Activated CD8-positive, alpha-beta memory T cell treated with anti-CD3 and anti-CD28 coated beads, Interleukin-2, amount 50 U/mL, for 1 hour (primary cell): ENCODE data around the gene UBE2H.

Source experiments
- DNase-seq: peaks from one replicate; pipeline ENCODE4 v3.0.0-alpha.2; 2020; ENCODE audit errors: extremely low read depth

UBE2H gene

GRCh38 chr7:129950191-129950932 is 2.4 kb downstream of the UBE2H start:
- DNase-seq: no peak

GRCh38 chr7:129949292-129950133 is 3.2 kb downstream of the UBE2H start:
- no peak for DNase-seq

GRCh38 chr7:129948877-129949291 is 3.9 kb downstream of the UBE2H start:
- peak; percentile 61 for DNase-seq

GRCh38 chr7:129948338-129948737 is 4.4 kb downstream of the UBE2H start:
- no peak for DNase-seq

GRCh38 chr7:129947701-129948100 is 5.1 kb downstream of the UBE2H start:
- no peak for DNase-seq

GRCh38 chr7:129947049-129947448 is 5.7 kb downstream of the UBE2H start:
- DNase-seq: no peak

GRCh38 chr7:129946282-129946681 is 6.5 kb downstream of the UBE2H start:
- no peak for DNase-seq

GRCh38 chr7:129943352-129943751 is 9.4 kb downstream of the UBE2H start:
- no peak for DNase-seq

- no peak for DNase-seq
These were observed 12.4 kb downstream of the UBE2H start for GRCh38 chr7:129940329-129940728.

- DNase-seq: no peak
These were observed 12.9 kb downstream of the UBE2H start for GRCh38 chr7:129939881-129940280.

- DNase-seq: no peak
These were observed 19.1 kb downstream of the UBE2H start for GRCh38 chr7:129933627-129934026.

GRCh38 chr7:129926618-129927017 is 26.1 kb downstream of the UBE2H start:
- DNase-seq: no peak

- no peak for DNase-seq
These were observed 27.3 kb downstream of the UBE2H start for GRCh38 chr7:129925416-129926002.

GRCh38 chr7:129924602-129925001 is 28.2 kb downstream of the UBE2H start:
- DNase-seq: no peak

- DNase-seq: no peak
These were observed 29.1 kb downstream of the UBE2H start for GRCh38 chr7:129923709-129924108.

- no peak for DNase-seq
These were observed 33.3 kb downstream of the UBE2H start for GRCh38 chr7:129919492-129919891.

GRCh38 chr7:129918922-129919321 is 33.8 kb downstream of the UBE2H start:
- DNase-seq: no peak

- no peak for DNase-seq
These were observed 34.8 kb downstream of the UBE2H start for GRCh38 chr7:129917934-129918333.

GRCh38 chr7:129914536-129915272 is 38.1 kb downstream of the UBE2H start:
- DNase-seq: no peak

GRCh38 chr7:129913428-129913827 is 39.3 kb downstream of the UBE2H start:
- DNase-seq: no peak

GRCh38 chr7:129911790-129912189 is 41.0 kb downstream of the UBE2H start:
- DNase-seq: no peak

GRCh38 chr7:129909669-129910068 is 43.1 kb downstream of the UBE2H start:
- no peak for DNase-seq
